ENCODE results near the gene PPP1R3E. TPM values are rescaled to one million over a fixed set of nuclear protein-coding genes. Genes with fewer than 3 reads are reported as not detected.

The PPP1R3E gene
- total and polyA plus RNA-seq, 2 of the 13 experiments (the other 11 are each of a cell fraction or from before 2014, with no cell fraction given), result 16.5 to 26.5 TPM

DNA sequence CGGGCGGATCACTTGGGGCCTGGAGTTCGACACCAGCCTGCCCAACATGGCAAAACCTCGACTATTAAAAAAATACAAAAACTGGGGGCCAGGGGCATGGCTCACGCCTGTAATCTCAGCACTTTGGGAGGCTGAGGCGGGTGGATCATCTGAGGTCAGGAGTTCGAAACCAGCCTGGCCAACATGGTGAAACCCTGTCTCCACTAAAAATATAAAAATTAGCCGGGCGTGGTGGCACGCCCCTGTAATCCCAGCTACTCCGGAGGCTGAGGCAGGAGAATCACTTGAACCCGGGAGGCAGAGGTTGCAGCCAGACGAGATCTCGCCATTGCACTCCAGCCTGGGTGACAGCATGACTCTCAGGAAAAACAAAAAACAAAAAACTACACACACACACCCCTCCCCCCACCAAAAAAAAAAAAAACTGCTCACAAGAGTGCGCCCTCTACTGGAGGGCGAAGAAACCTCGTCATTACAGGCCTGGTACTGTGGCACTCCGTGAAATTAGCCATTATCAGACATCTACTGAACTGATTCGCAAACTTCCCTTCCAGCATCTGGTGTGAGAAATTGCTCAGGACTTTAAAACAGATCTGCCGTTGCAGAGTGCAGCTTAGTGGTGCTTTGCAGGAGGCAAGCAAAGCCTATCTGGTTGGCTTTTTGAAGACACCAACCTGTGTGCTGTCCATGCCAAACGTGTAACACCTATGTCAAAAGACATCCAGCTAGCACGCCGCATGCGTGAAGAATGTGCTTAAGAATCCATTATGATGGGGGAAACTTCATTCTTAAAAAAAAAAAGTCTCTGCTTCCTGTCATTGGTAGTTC lies 7.7 kb downstream of the PPP1R3E start (continued):
- 0 out of 2 replicates have a peak, but pooled peaks have one; percentile 40 for TF ChIP-seq ONECUT2 (CRISPR knock-in tag; IDR thresholded peaks at IDR 0.05)
- TF ChIP-seq ZNF629 (CRISPR knock-in tag; conservative IDR thresholded peaks at IDR 0.05), result 0 out of 2 replicates have a peak, but pooled peaks have one; percentile 17
- peak; percentile 51; the same call in 1 of the 2 replicates for TF ChIP-seq ZNF335 (CRISPR knock-in tag; IDR thresholded peaks at IDR 0.05)
- 0 out of 2 replicates have a peak, but pooled peaks have one; percentile 53 for TF ChIP-seq ZSCAN12 (CRISPR knock-in tag; IDR thresholded peaks at IDR 0.05)
- no peak for TF ChIP-seq SNRNP70 (IDR thresholded peaks at IDR 0.05; ENCODE audit: low read depth, low read length)
- TF ChIP-seq CREM (IDR thresholded peaks at IDR 0.05), result peak; percentile 64
- no peak for TF ChIP-seq CREM (CRISPR knock-in tag; IDR thresholded peaks at IDR 0.05)
- no peak; the same call in 1 of the 2 replicates for TF ChIP-seq POLR2G (IDR thresholded peaks at IDR 0.05; ENCODE audit: low read depth, low read length)
- TF ChIP-seq, protein P1, sequence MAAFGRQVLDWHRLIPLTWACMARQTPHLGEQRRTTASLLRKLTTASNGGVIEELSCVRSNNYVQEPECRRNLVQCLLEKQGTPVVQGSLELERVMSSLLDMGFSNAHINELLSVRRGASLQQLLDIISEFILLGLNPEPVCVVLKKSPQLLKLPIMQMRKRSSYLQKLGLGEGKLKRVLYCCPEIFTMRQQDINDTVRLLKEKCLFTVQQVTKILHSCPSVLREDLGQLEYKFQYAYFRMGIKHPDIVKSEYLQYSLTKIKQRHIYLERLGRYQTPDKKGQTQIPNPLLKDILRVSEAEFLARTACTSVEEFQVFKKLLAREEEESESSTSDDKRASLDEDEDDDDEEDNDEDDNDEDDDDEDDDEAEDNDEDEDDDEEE (CRISPR knock-in tag; IDR thresholded peaks at IDR 0.05), result peak; percentile 73; the same call in 1 of the 2 replicates
- 0 out of 2 replicates have a peak, but pooled peaks have one; percentile 3 for TF ChIP-seq FOXJ3 (CRISPR knock-in tag; IDR thresholded peaks at IDR 0.05; ENCODE audit: borderline replicate concordance)
- TF ChIP-seq, protein P2, sequence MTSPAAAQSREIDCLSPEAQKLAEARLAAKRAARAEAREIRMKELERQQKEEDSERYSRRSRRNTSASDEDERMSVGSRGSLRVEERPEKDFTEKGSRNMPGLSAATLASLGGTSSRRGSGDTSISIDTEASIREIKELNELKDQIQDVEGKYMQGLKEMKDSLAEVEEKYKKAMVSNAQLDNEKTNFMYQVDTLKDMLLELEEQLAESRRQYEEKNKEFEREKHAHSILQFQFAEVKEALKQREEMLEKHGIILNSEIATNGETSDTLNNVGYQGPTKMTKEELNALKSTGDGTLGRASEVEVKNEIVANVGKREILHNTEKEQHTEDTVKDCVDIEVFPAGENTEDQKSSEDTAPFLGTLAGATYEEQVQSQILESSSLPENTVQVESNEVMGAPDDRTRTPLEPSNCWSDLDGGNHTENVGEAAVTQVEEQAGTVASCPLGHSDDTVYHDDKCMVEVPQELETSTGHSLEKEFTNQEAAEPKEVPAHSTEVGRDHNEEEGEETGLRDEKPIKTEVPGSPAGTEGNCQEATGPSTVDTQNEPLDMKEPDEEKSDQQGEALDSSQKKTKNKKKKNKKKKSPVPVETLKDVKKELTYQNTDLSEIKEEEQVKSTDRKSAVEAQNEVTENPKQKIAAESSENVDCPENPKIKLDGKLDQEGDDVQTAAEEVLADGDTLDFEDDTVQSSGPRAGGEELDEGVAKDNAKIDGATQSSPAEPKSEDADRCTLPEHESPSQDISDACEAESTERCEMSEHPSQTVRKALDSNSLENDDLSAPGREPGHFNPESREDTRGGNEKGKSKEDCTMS (CRISPR knock-in tag; conservative IDR thresholded peaks at IDR 0.05), result no peak
- no peak for TF ChIP-seq PCBP2 (optimal IDR thresholded peaks at IDR 0.05; ENCODE audit: low read depth, low read length, poor library complexity, severe bottlenecking)
- 0 out of 2 replicates have a peak, but pooled peaks have one; percentile 72 for TF ChIP-seq ZNF160 (CRISPR knock-in tag; IDR thresholded peaks at IDR 0.05)
- 0 out of 2 replicates have a peak, but pooled peaks have one; percentile 21 for TF ChIP-seq ZSCAN25 (CRISPR knock-in tag; IDR thresholded peaks at IDR 0.05)
- 0 out of 2 replicates have a peak, but pooled peaks have one; percentile 6 for TF ChIP-seq MBNL3 (CRISPR knock-in tag; conservative IDR thresholded peaks at IDR 0.05)
- TF ChIP-seq LCORL (IDR thresholded peaks at IDR 0.05), result peak; percentile 79
- 0 out of 2 replicates have a peak, but pooled peaks have one; percentile 19 for TF ChIP-seq LCORL (CRISPR knock-in tag; IDR thresholded peaks at IDR 0.05)
- 0 out of 2 replicates have a peak, but pooled peaks have one; percentile 57 for TF ChIP-seq SIN3B (IDR thresholded peaks at IDR 0.05; ENCODE audit: low read length)
- peak; percentile 79; the same call in 1 of the 2 replicates for TF ChIP-seq ZNF766 (CRISPR knock-in tag; IDR thresholded peaks at IDR 0.05; ENCODE audit: borderline replicate concordance)
- TF ChIP-seq MYC (CRISPR knock-in tag; IDR thresholded peaks at IDR 0.05; ENCODE audit: borderline replicate concordance), result peak; percentile 62; the same call in 1 of the 2 replicates
- TF ChIP-seq KLF6 (CRISPR knock-in tag; IDR thresholded peaks at IDR 0.05), result no peak; the same call in 1 of the 2 replicates
- no peak for TF ChIP-seq NFRKB (IDR thresholded peaks at IDR 0.05)
